NOMO-1 treated with DMSO at 0.1 percent for 48 hours (cell line): Measurements from ENCODE around the gene SEPTIN5.
"Not testable (repeated sequence)": the region's sequence is repeated elsewhere in the genome, so short reads cannot be mapped to it uniquely, and the experiment has no call there.

ENCODE experiments used
- DNase-seq: peaks from one replicate; lab custom pipeline; 2025; ENCODE audit not compliant: unreplicated experiment; lab: John Stamatoyannopoulos, UW

The SEPTIN5 gene

GRCh38 chr22:19714312-19715187, at the start of gene SEPTIN5:
Gene SEPTIN5, plus strand, starts transcription at chr22:19714503. Its CDS starts 86 bp downstream, at chr22:19714589.
- no peak for DNase-seq

DNA sequence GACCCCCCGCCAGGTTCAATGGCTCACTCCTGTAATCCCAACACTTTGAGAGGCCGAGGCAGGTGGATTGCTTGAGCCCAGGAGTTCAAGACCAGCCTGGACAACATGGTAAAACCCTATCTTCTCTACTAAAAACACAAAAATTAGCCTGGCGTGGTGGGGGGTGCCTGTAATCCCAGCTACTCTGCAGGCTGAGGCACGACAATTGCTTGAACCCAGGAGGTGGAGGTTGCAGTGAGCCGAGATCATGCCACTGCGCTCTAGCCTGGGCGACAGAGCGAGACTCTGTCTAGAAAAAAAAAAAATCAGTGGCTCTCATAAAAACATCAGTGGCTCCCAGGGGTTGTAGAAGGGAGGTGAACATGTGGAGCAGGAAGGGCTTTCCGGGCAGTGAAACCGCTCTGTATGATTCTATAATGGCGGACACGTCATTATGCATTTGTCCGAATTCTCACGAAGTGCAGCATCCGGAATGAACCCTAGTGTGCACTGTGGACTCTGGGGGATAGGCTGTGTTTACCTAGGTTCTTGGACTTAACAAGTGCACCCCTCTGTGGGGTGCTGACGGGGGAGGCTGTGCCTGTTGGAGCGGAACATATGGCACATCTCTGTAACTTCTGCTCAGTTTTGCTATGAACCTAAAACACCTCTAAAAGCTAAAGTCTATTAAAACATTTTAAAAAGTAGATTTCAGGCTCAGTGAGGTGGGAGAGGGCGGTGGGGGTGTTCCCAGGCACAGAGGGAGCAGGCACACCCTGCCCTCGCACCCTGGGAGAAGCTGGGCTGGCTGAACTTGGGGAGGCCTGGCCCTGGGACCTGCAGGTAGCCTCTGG, 49.1 kb upstream of the SEPTIN5 start:
- DNase-seq = no peak

DNA sequence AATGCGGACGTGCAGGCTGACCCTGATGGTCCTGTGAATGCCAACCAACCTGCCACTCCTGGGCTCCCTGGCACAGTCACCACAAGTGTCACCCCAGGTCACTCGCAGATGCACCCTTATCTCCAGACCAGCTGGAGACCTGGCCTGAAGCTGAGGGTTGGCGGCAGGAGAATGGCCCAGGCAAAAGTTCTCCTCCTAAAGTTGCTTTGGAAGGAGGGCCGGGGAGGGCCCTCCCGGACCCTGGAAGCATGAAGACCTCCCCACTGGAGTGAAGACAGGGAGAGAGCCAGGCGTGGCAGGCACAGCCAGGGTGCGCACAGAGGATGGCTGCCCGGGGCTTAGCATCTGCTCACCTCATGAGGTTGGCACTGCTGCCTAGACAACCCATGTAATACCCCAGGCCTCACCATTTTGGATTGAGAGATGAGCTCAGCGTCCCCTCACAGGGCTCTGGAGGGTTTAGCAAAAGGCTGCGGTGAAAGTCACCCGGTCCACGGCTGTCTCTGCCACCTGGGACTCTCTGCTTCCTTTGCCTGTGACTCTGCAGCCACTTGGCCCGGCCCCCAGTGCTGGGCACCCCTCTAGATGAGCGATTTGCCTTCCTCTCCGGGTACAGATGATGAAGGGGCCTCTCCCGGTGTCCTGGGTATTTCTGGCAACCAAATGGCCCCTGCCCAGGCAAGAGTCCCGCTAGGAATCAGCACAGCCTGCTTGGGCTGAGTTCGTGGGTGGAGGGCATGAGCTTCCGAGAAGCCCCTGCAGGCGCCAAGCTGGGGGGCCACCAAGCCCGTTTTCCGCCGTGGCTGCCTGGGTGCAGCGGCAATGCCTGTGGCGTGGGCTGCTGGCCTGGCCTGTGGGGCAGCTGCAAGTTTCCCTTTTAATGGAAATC, 48.3 kb upstream of the SEPTIN5 start:
- no peak for DNase-seq

DNA sequence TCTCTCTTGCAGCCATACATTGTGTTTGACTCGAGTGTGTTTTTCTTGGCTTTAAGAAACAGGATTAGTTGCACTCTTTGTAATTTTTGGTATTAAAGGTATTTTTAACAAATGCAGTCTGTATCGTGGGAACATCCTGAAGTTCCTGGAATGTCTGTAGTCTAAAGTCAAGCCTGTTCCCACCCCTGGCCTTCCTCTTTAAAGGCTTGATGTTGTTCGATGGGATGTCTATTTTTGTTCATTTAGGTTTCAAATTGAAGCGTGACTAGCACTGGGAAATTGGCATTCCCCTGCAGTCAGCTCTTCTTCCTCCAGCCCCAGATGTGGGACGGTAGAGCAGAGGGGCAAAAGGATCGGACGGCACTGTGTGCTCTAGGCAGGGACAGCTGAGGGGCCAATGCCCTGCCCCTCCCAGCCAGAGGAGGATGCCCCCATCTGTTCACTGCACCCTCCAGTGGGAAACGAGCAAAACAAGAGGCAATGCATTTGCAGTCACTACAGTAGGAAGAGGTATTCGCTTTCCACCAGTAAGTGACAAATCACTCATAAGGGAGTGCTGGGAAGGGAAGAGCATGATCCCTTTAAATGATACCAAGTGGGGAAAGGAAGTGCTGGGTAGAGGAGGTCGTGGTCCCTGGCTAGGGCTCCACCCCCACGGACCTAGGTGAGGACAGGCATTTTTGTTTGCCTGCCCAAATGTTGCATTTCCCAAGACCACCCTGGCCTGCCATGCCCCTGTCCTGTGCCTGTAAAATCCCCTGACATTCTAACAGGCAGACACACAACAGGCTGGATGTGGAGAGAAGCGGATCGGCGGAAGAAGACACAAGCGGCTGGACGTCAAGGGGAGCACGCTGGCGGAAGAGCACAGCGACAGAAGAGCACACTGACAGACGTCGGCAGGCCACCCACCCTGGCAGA, 47.4 kb upstream of the SEPTIN5 start:
- DNase-seq = no peak

GRCh38 chr22:19667872-19668740, 46.2 kb upstream of the SEPTIN5 start:
- DNase-seq = no peak

DNA sequence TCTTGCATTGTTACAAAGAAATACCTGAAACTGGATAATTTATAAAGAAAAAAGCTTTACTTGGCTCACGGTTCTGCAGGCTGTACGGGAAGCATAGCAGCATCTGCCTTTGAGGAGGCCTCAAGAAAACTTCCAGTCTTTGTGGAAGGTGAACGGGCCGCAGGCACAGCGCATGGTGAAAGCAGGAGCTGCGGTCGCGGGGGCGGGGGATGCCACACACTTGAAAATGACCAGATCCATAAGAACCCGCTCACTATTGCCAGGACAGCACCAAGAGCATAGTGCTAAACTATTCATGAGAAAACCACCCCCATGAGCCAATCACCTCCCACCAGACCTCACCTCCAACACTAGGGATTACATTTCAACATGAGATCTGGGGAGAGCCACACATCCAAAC, 45.6 kb upstream of the SEPTIN5 start:
- no peak for DNase-seq

GRCh38 chr22:19669570-19669969, 44.7 kb upstream of the SEPTIN5 start:
- no peak for DNase-seq

- DNase-seq = no peak
Measured at GRCh38 chr22:19671316-19671715, 43.0 kb upstream of the SEPTIN5 start.

- DNase-seq = no peak
Measured at GRCh38 chr22:19672054-19672776, 42.1 kb upstream of the SEPTIN5 start.

DNA sequence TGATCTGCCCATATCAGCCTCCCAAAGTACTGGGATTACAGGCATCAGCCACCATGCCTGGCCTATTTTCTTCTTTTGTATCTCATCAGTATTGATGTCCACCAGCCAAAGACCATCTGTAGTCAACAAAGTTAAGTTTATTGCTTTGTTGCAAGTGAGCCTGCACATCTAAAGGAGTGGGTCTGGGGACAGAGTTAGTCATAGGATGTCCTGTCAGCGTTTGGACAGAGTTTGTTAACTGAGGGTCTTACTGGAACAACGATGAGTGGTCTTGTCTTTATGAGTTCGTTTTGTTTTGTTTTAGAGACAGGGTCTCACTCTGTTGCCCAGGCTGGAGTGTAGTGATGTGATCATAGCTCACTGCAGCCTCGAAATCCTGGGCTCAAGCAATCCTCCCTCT, 40.6 kb upstream of the SEPTIN5 start:
- DNase-seq = no peak

DNA sequence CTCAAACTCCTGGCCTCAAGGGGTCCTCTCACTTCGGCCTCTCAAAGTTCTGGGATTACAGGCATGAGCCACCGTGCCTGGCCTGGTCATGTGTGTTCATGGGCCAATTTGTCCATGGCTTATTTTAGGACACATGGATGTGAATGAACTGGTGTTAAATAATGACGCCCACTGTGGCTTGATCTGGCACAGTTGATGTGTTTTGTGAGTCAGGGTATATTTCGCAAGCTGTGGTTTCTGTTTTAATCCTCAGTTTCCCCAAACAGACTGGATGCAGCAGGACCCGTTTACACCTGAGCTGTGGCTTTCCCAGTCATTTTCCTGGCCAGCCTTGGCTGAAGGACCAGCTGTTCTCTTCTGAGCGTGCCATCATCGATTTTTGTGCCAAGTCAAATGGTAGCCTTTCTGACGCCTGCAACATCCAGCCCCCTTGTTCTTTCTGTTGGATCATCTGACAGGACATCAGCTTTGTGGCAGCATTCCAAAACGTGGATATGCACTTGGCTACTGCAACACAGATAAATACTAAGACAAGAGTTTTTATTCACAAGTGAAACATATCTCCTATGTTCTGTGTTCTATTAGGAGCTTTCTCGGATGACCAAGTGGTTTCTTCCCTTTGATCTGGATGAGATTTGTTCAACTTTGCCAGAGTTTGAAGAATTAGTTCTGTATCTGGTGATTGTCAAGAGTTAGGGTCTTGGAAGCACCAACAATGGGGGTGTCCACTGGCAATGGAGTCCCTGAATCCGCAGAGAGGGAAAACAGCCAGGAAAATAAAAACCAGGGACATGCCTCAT, 40.0 kb upstream of the SEPTIN5 start:
- no peak for DNase-seq

GRCh38 chr22:19674929-19675253, 39.4 kb upstream of the SEPTIN5 start:
- DNase-seq = no peak

GRCh38 chr22:19675428-19675827, 38.9 kb upstream of the SEPTIN5 start:
- DNase-seq = no peak

DNA sequence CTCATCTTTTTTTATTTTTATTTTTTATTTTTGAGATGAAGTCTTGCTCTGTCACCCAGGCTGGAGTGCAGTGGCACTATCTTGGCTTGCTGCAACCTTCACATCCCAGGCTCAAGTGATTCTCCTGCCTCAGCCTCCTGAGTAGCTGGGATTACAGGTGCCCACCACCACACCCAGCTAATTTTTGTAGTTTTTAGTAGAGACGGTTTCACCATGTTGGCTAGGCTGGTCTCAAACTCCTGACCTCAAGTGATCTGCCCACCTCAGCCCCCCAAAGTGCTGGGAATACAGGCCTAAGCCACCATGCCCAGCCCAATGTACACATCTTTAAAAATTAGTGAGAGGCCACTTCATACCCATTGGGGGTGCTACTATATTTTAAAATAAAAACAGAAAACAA, 37.9 kb upstream of the SEPTIN5 start:
- DNase-seq = not testable (repeated sequence)

GRCh38 chr22:19678949-19679521, 35.3 kb upstream of the SEPTIN5 start:
- DNase-seq = no peak

- no peak for DNase-seq
Measured at GRCh38 chr22:19679522-19680101, 34.7 kb upstream of the SEPTIN5 start.

GRCh38 chr22:19680287-19680881, 33.9 kb upstream of the SEPTIN5 start:
- no peak for DNase-seq
